ENCODE data around the gene DOCK9. TPM values are rescaled to one million over a fixed set of nuclear protein-coding genes. Genes with fewer than 3 reads are reported as not detected.

The DOCK9 gene
- total RNA-seq, 1 donor from 2014 or later, result 45.9 TPM

- no peaks in the 10 kb centered on the region for H3K9me3 Mint-ChIP-seq (ENCODE audit: low read depth)
- H3K27me3 Mint-ChIP-seq (ENCODE audit: low read depth), result no peaks in the 10 kb centered on the region
- no peak for DNase-seq (ENCODE audit: low spot score)
- no peak overlapping the region for H3K4me3 Mint-ChIP-seq (ENCODE audit: unreplicated experiment)
- no peaks in the 10 kb centered on the region for H3K36me3 Mint-ChIP-seq (ENCODE audit: low read depth)
- peaks cover 35% of the 10 kb centered on the region for H3K4me1 Mint-ChIP-seq (ENCODE audit: low read depth)
- no peak overlapping the region for H3K27ac Mint-ChIP-seq (ENCODE audit: unreplicated experiment)
- TF ChIP-seq CTCF (IDR thresholded peaks at IDR 0.05), result no peak
Measured at GRCh38 chr13:98927951-98928927, 49.6 kb downstream of the DOCK9 start.

- Mint-ChIP-seq H3K9me3 (ENCODE audit: low read depth) (no peaks in the 10 kb centered on the region), H3K36me3 (ENCODE audit: low read depth) (peaks cover 4% of the 10 kb centered on the region), H3K27me3 (ENCODE audit: low read depth) (no peaks in the 10 kb centered on the region), H3K4me1 (ENCODE audit: low read depth) (peaks cover 35% of the 10 kb centered on the region), H3K4me3 (ENCODE audit: unreplicated experiment) (no peak overlapping the region), H3K27ac (ENCODE audit: unreplicated experiment) (peak overlapping the region; percentile 8)
- no peak for TF ChIP-seq CTCF (IDR thresholded peaks at IDR 0.05)
- no peak for DNase-seq (ENCODE audit: low spot score)
Measured at GRCh38 chr13:98925949-98926348, 51.9 kb downstream of the DOCK9 start.

GRCh38 chr13:98923641-98924397 lies 54.0 kb downstream of the DOCK9 start:
- Mint-ChIP-seq H3K27ac (ENCODE audit: unreplicated experiment) (no peak overlapping the region), H3K9me3 (ENCODE audit: low read depth) (no peaks in the 10 kb centered on the region), H3K27me3 (ENCODE audit: low read depth) (no peaks in the 10 kb centered on the region), H3K36me3 (ENCODE audit: low read depth) (peaks cover 4% of the 10 kb centered on the region), H3K4me1 (ENCODE audit: low read depth) (peaks cover 31% of the 10 kb centered on the region), H3K4me3 (ENCODE audit: unreplicated experiment) (no peak overlapping the region)
- TF ChIP-seq CTCF (IDR thresholded peaks at IDR 0.05), result no peak
- no peak for DNase-seq (ENCODE audit: low spot score)

- H3K27ac Mint-ChIP-seq (ENCODE audit: unreplicated experiment), result no peak overlapping the region
- H3K4me3 Mint-ChIP-seq (ENCODE audit: unreplicated experiment), result no peak overlapping the region
- no peaks in the 10 kb centered on the region for H3K9me3 Mint-ChIP-seq (ENCODE audit: low read depth)
- no peak for DNase-seq (ENCODE audit: low spot score)
- H3K4me1 Mint-ChIP-seq (ENCODE audit: low read depth), result peaks cover 25% of the 10 kb centered on the region
- H3K27me3 Mint-ChIP-seq (ENCODE audit: low read depth), result no peaks in the 10 kb centered on the region
- H3K36me3 Mint-ChIP-seq (ENCODE audit: low read depth), result peaks cover 8% of the 10 kb centered on the region
- TF ChIP-seq CTCF (IDR thresholded peaks at IDR 0.05), result no peak
Measured at GRCh38 chr13:98922306-98922705, 55.6 kb downstream of the DOCK9 start.

GRCh38 chr13:98921786-98922185 lies 56.1 kb downstream of the DOCK9 start:
- no peaks in the 10 kb centered on the region for H3K9me3 Mint-ChIP-seq (ENCODE audit: low read depth)

More at GRCh38 chr13:98921786-98922185, 56.1 kb downstream of the DOCK9 start:
- Mint-ChIP-seq H3K27me3 (ENCODE audit: low read depth) (no peaks in the 10 kb centered on the region), H3K36me3 (ENCODE audit: low read depth) (peaks cover 8% of the 10 kb centered on the region), H3K4me3 (ENCODE audit: unreplicated experiment) (no peak overlapping the region), H3K4me1 (ENCODE audit: low read depth) (peaks cover 24% of the 10 kb centered on the region), H3K27ac (ENCODE audit: unreplicated experiment) (no peak overlapping the region)
- no peak for DNase-seq (ENCODE audit: low spot score)
- no peak for TF ChIP-seq CTCF (IDR thresholded peaks at IDR 0.05)
